GM18517 (cell line): ENCODE data around the gene MYBPHL.
"Not testable (repeated sequence)": the region's sequence is repeated elsewhere in the genome, so short reads cannot be mapped to it uniquely, and the experiment has no call there.

Source experiments
- ATAC-seq: cut with Tn5 transposase; IDR thresholded peaks from one replicate; pipeline ENCODE4 v1.9.1; 2021; ENCODE audit warnings: mild to moderate bottlenecking, moderate library complexity; ENCODE audit not compliant: unreplicated experiment

The MYBPHL gene

DNA sequence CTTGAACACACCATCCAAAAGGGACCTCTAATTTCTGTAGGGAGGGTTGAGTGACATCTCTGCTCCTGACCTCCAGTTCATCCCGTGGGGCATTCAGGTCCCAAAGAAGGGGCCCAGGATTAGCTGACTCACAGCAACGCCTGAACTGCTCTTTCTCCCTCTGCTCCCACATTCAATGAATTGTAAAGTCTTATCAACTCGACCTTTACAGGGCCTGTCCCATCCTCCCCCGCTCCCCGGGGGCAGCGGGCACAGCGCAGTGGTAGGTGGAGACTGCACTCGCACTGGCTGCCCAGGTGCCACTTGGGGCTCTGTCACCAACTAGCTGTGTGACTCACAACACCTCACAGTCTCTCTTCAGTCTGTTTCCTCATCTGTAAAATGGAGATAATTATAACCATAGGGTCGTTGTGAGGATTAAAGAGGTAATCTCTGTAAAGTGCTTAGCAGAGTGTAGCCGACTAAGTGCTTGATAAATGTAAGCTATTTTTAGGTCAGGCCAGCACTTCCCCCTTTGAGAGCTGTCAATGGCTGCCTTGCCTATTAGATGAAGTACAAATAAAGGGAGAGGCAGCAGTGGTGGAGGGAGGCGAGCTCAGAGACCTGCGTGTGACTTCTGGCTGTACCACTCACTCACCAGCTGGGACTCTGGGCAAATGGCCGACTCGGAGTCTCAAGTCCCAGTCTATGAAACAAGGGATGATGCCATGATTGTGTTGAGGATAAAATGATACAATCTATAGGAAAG lies 637 bp upstream of the MYBPHL start:
- no peak for ATAC-seq

DNA sequence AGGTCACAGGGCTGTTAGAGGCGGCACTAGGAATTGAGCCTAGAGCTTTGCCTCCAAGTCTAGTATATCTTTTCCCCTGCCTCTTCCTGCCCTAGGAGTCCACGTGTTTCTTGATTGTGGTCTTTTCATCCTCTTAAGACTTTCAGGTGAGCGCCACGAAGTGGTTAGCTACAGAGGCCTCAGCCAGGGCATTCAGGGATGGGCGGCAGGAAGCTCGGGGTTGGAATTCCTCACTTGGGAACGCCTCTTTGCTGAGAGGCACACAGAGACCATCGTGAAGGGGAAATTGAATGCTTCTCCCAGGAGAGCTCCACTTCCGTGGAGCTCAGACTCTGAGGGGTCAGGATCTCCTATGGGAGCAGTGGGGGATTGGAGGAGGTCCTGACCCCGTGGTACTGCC lies 820 bp downstream of the MYBPHL start:
- ATAC-seq: not testable (repeated sequence)

DNA sequence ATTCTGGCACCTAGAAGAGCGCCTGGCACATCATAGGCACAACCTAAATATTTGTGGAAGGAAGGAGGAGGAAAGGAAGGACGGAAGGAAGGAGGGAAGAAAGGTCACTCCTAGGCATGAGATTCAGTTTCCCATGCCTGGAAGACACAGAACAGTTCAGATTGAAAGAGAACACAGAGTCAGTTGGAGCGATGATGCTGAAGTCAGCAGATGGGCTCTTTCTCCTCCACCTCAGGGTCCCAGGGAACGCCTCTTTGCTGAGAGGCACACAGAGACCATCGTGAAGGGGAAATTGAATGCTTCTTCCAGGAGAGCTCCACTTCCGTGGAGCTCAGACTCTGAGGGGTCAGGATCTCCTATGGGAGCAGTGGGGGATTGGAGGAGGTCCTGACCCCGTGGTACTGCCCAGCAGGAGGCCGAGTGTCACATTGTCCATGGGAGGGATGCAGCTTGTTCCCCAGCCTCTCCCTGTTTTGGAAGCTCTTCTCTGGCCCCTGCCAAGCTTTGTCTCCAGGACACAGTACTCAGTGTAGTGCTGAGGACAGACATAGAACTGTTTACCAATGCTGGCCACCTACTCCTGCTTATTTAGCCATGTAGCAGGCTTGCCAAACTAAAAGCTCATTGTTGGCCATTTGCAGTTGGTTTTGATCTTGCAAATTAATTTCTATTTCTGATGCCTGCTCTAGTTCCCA lies 2.4 kb downstream of the MYBPHL start:
- no peak for ATAC-seq

DNA sequence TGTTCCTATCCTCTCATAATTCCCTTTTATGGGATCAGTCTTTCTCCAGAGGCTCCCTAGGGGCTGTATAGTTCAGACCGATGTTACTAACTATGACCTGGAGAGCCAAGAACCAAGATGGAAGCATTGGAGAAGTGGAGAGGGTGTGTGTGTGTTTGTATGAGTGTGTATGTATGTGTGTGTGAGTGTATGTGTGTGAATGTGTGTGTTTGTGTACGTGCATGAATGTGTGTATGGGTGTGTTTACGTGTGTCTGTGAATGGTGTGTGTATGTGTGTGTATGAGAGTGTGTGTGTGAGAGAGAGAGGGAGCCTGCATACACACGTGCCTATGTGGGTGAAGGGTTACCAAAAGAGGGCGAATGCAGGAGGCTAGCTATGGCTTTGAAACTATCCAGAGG lies 4.9 kb downstream of the MYBPHL start:
- ATAC-seq: no peak

DNA sequence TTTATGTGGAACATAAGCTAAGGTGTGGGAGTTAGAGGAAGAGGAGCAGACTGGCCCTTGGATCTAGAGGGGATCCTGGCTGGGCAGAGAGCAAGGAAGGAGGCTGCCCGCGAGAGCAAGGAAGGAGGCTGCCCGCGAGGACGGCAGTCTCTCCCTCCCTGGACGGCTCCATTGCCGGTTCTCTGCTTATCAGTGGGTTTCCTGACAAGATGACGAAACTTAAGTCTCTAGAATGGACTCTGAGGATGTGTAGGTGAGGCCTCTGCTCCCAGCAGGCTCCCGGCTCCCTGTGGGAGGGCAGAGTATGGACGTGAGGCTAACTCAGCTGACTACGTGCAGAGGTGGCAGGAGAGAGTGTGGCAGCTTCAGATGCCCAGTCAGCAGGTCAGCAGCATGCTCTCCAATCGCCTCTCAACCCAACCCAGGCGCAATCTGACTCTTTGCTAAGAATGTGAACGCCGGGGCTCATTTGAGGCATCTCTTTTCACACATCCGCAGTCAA lies 6.1 kb downstream of the MYBPHL start:
- ATAC-seq: no peak

DNA sequence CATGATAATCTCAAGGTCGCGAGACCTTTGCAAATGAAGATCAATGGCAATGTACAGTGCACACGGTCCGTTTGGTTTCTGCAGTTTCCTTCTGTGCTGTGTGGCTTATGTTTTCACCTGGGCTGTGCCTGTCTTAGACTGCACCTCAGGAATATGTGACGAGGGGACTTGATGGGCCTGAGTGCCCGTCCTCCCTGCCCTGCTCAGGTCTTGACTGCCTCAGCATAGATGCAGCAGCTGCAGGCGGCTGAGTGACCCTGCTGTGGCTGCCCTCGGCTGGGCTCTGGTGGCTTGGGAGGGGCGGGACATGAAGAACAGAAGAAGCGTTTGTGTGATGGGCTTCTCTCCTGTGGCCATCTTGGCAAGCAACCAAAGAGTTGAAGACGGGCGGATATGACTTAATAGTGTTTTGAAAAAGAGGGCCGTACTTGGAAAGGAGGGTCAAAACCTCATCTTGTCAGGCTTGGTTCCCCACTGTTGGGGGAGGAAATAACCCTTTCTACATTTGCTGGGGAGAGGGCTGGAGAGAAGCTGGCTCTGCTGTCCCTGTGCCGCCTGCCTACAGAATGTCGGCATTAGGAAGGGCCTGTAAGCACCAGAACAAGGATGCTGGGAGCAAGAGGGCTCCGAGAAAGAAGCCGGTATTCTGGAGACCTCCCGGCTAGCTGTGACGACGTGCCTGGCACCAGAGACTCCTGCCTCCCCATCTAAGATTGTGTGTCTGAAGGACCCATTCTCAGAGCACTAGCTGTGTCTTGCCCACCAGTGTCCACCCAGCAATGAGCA lies 7.1 kb downstream of the MYBPHL start:
- no peak for ATAC-seq

DNA sequence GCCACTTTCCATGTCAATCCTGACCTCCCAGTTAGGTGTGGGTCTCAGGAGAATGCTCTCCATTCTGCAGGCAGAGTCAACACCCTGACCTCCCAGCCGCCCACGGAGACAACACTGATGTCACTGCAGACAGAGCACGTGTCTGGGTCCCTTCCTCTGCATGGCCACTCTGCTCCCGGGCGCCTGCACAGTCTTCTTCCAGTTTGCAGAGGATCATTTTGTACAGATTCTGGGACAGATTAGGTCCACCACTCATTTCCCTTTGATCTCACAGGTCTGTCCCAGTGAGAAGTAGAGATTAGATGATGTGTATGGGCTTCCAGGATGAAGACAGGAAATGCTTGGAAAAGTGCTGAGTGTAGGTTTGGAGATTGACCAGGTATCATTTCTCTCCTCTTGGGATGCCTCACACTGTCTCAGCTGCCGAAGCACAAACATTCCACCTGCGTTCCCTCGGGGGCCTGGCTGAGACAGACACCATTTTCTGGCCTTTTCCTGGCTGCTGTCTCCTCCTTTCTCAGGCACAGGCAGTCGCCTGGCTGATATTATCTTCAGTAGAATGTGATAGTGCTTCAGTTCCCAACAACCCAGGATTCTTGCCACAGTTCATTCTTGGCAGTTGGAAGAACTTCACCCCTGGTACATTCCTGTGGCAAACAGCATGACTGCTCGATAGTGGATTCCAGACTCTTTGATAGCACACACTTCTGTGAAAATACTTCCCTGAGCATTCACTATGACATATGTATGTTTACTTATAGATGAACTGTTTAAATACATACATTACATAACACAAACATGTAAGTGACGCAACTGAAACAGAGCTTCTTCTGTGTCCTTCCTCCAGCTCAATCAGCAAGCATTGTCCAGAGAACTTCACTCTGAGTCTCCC lies 7.9 kb downstream of the MYBPHL start:
- no peak for ATAC-seq

DNA sequence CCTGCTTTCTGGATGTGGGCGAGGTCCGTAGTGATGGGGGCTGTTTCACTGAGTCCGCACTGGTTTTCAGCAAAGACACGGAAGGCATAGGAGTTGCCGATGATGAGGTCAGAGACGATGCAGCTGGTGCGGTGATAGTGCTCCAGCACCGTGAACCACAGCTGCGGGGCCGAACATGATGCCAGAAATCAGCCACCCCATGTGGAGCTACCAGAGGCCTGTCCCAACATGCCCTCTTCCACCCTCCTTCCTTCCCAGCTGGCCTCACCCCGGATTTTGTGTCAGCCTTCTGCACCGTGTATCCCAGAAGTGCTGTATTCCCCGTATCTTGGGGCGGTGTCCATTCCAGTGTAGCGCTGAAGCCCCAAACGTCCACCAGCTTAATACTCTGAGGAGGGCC lies 10.0 kb downstream of the MYBPHL start:
- ATAC-seq: no peak

DNA sequence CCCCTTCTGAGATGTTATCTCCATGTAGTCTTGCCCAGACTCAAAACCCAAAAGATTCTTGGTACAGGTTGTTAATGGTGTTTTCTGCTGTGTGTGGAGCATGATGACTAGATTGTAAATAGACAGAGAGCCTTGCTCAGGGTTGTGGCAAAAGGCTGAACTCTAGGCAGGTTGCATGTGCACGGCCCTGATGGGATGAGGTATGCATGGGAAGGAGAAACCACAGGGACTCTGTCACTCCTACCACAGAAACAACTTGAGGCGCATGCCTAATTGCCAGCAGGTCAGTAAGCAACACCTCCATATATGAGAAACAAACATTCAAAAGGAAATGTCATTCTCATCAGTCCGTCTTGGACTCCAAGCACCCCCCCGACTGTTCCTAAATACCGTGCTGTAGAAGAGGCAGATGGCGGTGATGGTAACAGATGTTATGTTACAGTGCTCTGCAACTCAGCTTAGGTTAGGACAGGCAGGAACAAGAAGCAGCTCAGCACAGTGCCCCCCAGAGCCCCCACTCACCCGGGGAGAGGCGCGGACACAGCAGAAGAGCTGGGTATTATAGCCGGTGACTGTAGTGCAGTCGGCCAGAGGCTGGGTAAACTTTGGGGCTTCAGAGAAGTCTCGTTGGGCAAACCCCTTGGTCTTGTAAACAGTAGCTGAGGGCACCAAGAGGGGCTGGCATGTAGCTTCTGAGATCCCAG lies 10.9 kb downstream of the MYBPHL start:
- no peak for ATAC-seq

DNA sequence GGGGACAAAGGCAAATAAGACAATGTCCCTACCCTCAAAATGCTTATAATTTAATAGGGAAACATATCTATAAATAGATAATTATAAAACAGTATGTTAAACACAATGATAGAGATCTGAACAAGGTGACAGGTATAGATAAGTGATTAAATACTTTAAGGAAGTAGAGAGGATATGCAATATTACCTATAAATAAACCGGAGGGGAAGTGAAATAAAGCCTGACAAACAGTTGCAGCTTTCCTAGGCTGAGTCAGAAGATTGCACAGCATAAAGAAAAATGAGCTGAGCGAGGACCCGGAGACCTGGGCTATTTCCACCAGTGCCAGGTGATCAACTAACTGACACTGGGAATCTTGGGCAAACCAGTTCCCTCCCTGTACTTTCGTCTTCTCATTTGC lies 12.3 kb downstream of the MYBPHL start:
- no peak for ATAC-seq

DNA sequence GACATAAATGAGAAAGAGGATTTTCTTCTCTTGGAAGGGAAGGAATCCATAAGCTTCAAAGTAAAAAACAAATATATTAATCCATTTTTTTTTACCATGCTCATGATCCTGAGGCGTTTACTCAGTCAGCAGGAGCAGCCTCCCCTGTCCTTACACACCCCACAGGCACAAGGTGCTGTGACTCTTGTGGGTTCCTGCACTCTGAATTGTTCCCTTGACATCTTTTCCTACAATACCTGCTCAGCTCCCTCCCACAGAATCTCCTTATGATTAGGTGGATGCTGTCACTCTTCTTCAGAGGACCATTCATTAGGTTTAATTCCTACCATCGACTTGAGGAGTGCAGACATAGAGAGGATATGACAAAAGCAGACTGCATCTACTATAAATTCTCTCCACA lies 13.8 kb downstream of the MYBPHL start:
- ATAC-seq: no peak

DNA sequence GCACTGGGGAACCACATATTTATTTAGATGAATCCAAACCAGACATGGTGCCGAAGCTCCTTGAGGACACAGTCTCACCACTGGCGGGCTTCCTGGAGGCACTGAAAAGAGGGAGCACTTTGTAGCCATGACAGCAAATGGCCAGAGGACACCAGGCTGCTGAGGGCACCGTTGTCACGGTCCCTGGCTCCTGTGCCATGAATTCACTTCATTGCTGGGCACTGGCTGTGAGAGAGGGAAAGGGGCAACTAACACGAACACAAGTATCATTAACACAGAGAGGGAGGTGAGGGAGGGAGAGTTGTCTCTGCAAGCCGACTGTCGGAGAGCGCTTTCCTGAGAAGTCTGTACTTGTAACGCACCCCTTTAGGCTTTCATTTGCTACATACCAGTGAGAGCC lies 14.4 kb downstream of the MYBPHL start:
- ATAC-seq: no peak

DNA sequence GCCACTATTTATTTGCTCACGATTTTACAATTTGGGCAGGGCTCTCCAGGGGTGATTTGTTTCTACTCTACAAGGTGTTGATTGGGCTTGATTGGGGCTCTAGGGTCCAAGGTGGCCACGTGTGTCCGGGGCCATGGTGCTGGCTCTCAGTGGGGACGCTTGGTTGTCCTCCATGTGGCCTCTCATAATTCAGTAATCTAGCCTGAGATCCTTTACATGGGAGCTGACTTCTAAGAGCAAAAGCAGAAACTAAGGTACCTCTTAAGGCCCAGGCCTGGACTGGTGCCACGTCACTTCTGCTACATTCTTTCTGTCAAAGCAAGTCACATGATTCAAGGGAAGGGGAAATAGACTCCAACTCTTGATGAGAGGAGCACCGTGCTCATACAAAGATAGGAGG lies 15.8 kb downstream of the MYBPHL start:
- ATAC-seq: no peak

DNA sequence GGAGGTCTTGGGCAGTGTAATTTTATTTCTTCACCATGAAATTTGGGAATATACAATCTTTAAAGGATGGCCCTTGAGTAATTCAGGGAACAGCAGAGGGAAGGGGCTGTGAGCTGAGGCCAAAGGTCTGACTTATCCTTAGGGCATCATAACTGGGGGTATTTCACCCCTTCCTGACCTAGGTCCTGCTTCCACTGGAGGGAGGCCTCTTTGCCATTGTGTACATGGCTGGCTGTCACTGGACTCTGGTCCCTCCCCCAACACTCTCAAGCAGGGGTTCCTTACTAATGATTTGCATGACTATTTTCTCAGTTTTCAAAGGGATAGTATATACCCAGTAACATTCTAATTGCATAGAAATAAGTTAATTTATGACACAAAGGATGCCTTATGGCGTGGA lies 16.7 kb downstream of the MYBPHL start:
- ATAC-seq: no peak

DNA sequence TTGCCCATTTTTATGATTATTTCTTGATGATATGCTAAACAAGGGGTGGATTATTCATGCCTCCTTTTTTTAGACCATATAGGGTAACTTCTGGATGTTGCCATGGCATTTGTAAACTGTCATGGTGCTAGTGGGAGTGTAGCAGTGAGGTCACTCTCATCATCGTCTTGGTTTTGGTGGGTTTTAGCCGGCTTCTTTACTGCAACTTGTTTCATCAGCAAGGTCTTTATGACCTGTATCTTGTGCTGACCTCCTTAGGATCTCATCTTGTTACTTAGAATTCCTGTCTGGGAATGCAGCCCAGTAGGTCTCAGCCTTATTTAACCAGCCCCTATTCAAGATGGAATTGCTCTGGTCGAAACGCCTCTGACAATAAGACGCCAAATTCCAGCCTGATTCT lies 20.0 kb downstream of the MYBPHL start:
- ATAC-seq: not testable (repeated sequence)

DNA sequence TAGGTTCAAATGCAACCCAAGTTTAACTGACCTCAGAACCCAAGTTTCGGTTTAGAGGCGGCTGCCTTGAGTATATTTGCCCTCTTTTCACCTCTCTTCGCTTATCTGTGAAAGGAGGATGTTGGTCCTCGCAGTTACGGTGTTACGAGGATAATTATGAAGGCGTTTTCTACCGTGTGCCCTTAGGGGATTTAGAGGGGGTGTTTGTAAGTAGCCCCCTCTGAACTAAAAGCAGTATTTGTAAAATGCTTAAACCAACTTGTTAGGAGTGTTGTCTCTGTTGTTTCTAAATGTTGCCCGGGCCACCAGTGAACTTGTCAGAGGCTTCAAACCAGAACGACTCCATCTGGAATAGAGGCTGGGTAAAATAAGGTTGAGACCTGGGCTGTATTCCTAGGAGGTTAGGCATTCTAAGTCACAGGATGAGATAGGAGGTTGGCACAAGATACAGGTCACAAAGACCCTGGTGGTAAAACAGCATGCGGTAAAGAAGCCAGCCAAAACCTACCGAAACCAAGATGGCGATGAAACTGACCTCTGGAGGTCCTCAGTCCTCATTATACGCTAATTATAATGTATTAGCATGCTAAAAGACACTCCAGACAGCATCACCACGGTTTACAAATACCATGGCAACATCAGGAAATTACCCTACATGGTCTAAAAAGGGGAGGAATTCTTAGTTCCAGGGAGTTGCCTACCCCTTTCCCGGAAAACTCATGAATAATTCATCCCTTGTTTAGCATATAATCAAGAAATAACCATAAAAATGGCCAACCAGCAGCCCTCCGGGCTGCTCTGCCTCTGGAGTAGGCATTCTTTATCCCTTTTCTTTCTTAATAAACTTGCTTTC lies 22.8 kb downstream of the MYBPHL start:
- no peak for ATAC-seq

DNA sequence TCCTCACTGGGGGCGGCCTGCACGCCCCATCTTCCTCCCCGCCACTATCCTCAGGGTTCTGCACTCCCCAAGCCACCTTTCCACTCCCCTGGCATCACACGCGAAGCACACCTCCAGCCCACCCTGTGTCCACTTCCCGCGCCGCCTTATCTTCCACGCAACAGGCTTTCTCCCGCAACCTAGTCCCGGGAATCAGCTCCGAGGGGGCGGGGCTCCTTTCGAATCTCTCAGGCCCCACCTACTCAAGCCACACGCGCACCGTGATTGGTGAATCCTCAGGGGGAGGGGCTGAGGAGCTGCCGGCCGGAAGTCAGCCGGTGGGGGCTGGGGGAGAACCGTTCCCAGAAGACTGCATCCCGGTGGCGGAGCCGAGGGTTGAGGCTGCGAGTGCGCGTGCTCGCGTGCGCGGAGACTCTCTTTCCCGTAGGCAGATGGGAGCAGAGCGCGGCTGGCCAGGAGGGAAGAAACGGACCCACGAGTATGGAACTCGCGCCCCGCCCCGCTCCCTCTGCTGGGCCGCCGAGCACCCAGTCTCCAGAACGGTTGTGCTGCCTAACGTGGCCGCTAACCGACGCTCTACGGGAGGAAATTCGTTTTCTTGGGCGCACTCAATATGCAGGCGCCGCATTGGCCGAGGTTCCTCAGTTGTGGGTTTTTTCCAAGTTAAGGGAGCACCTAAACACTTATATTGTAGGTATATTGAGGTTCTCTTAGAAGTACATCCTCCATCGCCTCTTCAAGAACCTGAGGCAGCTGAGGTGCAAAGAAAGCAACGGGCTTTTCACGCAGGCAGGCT lies 23.7 kb downstream of the MYBPHL start, which contains the start of gene PSRC1:
PSRC1 (minus strand) TSS at position 194 of the 796 bp plus-strand sequence.
- ATAC-seq: peak; percentile 88

DNA sequence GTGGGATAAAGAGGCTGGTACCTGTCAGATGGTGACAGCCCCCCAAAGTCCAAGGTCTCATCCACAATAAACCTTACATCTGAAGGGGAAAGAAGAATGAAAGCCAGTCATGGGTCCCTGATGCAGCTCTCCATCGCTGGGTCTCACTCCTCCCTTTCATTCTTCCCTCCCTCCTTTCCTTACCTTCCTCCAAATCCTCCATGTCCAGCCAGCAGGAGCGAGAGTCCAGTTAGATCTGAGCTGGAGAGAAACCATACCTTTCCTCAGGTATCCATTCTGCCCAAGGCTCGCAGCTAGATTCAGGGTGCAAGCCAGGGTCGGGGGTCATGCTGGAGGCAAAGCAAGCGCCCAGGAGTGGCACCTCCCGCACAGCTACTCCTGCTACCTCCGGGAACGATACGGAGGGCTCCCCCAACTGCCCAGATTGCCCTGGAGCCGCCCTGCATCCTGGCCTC lies 24.3 kb downstream of the MYBPHL start:
- ATAC-seq: no peak
